ENCODE measurements around the gene KRI1.
"Not testable (repeated sequence)": the region's sequence is repeated elsewhere in the genome, so short reads cannot be mapped to it uniquely, and the experiment has no call there.

Gene KRI1

DNA sequence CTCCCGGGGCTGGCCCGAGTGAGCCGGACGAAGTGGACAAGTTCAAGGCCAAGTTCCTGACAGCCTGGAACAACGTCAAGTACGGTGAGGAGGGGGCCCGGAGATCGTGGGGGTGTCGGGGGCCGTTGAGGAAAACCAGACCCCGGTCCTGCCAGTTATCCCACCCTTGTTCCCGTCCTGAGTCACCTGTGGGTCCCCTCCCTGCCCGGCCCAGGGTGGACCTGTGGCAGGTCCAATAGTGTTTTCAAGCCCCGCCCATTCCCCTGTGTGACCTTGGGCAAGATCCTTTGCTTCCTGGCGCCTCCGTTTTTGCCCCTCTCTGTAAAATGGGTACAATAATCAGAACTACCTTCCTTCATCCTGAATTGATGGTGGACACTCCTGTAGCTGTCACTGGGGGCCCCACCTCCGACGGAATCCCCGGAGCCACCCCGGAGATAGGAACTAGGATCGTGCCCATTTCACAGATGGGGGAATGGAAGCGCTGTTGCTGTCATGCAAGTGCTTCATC is 21.5 kb downstream of the KRI1 start:
- peak overlapping the region; percentile 74 for H3K4me3 ChIP-seq (ENCODE audit: control insufficient read depth, low read depth, low read length)
- TF ChIP-seq CTCF (conservative IDR thresholded peaks at IDR 0.05; ENCODE audit: control insufficient read depth, insufficient read depth, low read depth, low read length), result no peak
- DNase-seq (ENCODE audit: low read depth), result no peak

DNA sequence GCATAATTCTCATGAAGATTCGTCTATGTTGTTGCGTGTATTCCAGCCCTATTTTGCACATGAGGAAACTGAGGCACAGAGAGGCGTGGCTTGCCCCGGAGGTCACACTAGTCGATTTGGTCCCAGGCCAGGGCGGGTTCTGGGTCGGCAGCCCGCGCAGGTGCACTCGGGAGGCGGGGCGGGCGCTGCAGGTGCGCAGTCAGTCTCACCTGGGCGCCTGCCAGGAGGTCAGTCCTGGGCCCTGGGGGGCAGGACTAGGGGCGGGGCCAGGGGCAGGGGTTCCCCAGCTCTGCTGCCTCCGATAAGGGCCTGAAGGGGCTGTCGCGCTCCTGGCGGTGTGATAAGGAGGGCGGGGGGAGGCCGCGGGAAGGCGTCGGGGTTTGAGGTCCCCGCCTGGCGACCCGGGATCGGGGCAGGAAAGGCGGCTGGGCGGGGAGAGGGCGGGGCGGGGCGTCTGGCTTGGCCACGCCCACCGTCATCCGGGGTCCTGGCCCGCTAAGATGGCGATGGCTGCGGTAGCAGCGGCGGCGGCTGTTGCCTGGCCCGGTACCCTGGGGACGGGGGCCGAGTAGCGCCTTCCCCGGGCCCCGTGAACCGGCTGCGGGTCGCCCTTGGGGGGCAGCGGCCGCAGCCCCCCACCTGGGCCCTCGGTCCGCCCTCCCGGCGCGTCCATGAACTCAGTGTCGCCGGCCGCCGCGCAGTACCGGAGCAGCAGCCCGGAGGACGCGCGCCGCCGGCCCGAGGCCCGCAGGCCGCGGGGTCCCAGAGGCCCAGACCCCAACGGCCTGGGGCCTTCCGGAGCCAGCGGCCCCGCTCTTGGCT is 22.2 kb downstream of the KRI1 start, which contains the start of gene ATG4D:
TSS of gene ATG4D (plus strand) at position 485 of the 822 bp plus-strand sequence. CDS start at position 672, 187 bp downstream.
- H3K4me3 ChIP-seq (ENCODE audit: control insufficient read depth, low read depth, low read length), result peak within 1 kb of the TSS; percentile 74
- peak; percentile 51 for DNase-seq (ENCODE audit: low read depth)
- TF ChIP-seq CTCF (conservative IDR thresholded peaks at IDR 0.05; ENCODE audit: control insufficient read depth, insufficient read depth, low read depth, low read length), result no peak

- no peak for DNase-seq (ENCODE audit: low read depth)
- H3K4me3 ChIP-seq (ENCODE audit: control insufficient read depth, low read depth, low read length), result no peak overlapping the region
- no peak for TF ChIP-seq CTCF (conservative IDR thresholded peaks at IDR 0.05; ENCODE audit: control insufficient read depth, insufficient read depth, low read depth, low read length)
Observed at GRCh38 chr19:10543059-10543419, 22.8 kb downstream of the KRI1 start.

DNA sequence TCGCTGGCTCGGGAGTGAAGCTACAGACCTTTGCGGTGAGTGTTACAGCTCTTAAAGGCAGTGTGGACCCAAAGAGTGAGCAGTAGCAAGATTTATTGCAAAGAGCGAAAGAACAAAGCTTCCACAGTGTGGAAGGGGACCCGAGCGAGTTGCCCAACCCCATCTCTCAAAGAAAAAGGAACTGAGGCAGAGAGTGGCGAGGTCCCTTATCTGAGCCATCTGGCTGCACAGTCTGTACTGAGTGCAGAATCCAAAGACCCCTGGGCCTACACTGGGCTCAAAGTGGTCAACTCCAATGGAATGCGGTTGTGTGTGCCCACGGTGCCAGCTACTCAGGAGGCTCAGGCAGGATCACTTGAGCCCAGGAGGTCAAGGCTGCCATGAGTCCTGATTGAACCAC is 26.8 kb downstream of the KRI1 start:
- DNase-seq (ENCODE audit: low read depth); H3K4me3 ChIP-seq (ENCODE audit: control insufficient read depth, low read depth, low read length): not testable (repeated sequence)

DNA sequence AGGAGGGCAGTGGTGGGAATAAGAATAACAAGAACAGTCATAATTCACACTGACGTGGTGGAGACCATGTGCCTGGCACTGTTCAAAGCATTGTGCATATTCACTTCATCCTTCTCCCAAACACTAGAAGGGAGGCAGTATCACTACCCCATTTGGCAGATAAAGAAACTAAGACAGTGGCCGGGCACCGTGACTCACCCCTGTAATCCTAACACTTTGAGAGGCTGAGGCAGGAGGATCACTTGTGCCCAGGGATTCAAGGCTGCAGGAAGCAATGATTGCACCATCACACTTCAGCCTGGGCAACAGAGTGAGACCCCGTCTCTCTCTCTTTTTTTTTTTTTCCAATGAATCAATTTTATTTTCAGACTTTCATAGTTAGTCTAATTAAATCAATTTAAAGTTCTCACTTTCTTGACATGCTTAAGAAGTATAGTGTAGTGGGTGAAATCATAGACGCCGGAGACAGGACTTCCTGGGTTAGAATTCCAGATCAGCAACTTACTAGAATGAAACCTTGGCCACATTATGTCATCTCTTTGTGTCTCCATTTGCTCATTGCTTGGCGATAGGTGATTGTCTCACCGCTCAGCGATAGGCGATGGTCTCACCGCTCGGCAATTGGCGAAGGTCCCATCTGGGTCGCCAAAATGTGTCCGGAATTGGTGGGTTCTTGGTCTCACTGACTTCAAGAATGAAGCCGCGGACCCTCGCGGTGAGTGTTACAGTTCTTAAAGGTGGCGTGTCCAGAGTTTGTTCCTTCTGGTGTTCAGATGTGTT is 27.4 kb downstream of the KRI1 start:
- TF ChIP-seq CTCF (conservative IDR thresholded peaks at IDR 0.05; ENCODE audit: control insufficient read depth, insufficient read depth, low read depth, low read length), result no peak
- H3K4me3 ChIP-seq (ENCODE audit: control insufficient read depth, low read depth, low read length), result no peak overlapping the region
- no peak for DNase-seq (ENCODE audit: low read depth)

GRCh38 chr19:10537668-10538067 is 28.1 kb downstream of the KRI1 start:
- no peak for TF ChIP-seq CTCF (conservative IDR thresholded peaks at IDR 0.05; ENCODE audit: control insufficient read depth, insufficient read depth, low read depth, low read length)
- no peak overlapping the region for H3K4me3 ChIP-seq (ENCODE audit: control insufficient read depth, low read depth, low read length)
- DNase-seq (ENCODE audit: low read depth), result no peak

GRCh38 chr19:10535613-10536012 is 30.2 kb downstream of the KRI1 start:
- no peak overlapping the region for H3K4me3 ChIP-seq (ENCODE audit: control insufficient read depth, low read depth, low read length)
- no peak for TF ChIP-seq CTCF (conservative IDR thresholded peaks at IDR 0.05; ENCODE audit: control insufficient read depth, insufficient read depth, low read depth, low read length)
- no peak for DNase-seq (ENCODE audit: low read depth)
